Non-pigmented ciliary epithelial cell (primary cell): ENCODE measurements around the gene VPS45.
"Not testable (repeated sequence)": the region's sequence is repeated elsewhere in the genome, so short reads cannot be mapped to it uniquely, and the experiment has no call there.

Source experiments
- DNase-seq: peaks from one replicate; pipeline ENCODE4 v3.0.0-alpha.2; 2010; ENCODE audit warnings: low read depth

The VPS45 gene

GRCh38 chr1:150132372-150132771 lies 64.8 kb downstream of the VPS45 start:
- DNase-seq: no peak

GRCh38 chr1:150134537-150134936 lies 67.0 kb downstream of the VPS45 start:
- no peak for DNase-seq

- DNase-seq: not testable (repeated sequence)
These were observed 67.8 kb downstream of the VPS45 start for GRCh38 chr1:150135400-150135799.

- DNase-seq: no peak
These were observed 70.5 kb downstream of the VPS45 start for GRCh38 chr1:150138044-150138443.

GRCh38 chr1:150141452-150141851 lies 73.9 kb downstream of the VPS45 start:
- DNase-seq: no peak

- no peak for DNase-seq
These were observed 74.5 kb downstream of the VPS45 start for GRCh38 chr1:150142083-150142482.

- no peak for DNase-seq
These were observed 77.0 kb downstream of the VPS45 start for GRCh38 chr1:150144606-150145005.

- not testable (repeated sequence) for DNase-seq
These were observed 78.4 kb downstream of the VPS45 start for GRCh38 chr1:150146016-150146415.

GRCh38 chr1:150146849-150147542 lies 79.4 kb downstream of the VPS45 start:
- no peak for DNase-seq

GRCh38 chr1:150148837-150149270 lies 81.3 kb downstream of the VPS45 start:
- DNase-seq: no peak

- no peak for DNase-seq
These were observed 81.9 kb downstream of the VPS45 start, which contains the start of gene PLEKHO1 for GRCh38 chr1:150149271-150150132. Gene PLEKHO1, plus strand, starts transcription at chr1:150149916. Its CDS starts 342 bp downstream, at chr1:150150258.

GRCh38 chr1:150150133-150151021 lies 82.8 kb downstream of the VPS45 start:
- DNase-seq: no peak

- no peak for DNase-seq
These were observed 84.0 kb downstream of the VPS45 start for GRCh38 chr1:150151291-150152181.

- DNase-seq: no peak
These were observed 84.6 kb downstream of the VPS45 start for GRCh38 chr1:150152182-150152536.

GRCh38 chr1:150152772-150153456 lies 85.3 kb downstream of the VPS45 start:
- no peak for DNase-seq

GRCh38 chr1:150154143-150154542 lies 86.6 kb downstream of the VPS45 start:
- no peak for DNase-seq

- DNase-seq: no peak
These were observed 88.0 kb downstream of the VPS45 start for GRCh38 chr1:150155413-150156071.

GRCh38 chr1:150156868-150157603 lies 89.5 kb downstream of the VPS45 start:
- no peak for DNase-seq

- no peak for DNase-seq
These were observed 92.0 kb downstream of the VPS45 start for GRCh38 chr1:150159550-150159949.
